GM10266 (cell line): ENCODE data around the gene SEPTIN11.

Experiments
- DNase-seq: peaks from one replicate; pipeline ENCODE4 v3.0.0; 2012; ENCODE audit errors: extremely low spot score
- CTCF ChIP-seq: IDR thresholded peaks from 2 replicates; pipeline ENCODE4 v1.5.1; 2012; ENCODE audit warnings: mild to moderate bottlenecking, low read depth; ENCODE audit not compliant: control insufficient read depth, insufficient read depth; ENCODE audit errors: missing control alignments

SEPTIN11 gene

GRCh38 chr4:76949276-76950051, at the start of gene SEPTIN11:
TSS of gene SEPTIN11 (plus strand) at chr4:76949752. CDS start at chr4:76949904, 152 bp downstream.
- peak; percentile 96 for DNase-seq
- TF ChIP-seq CTCF: no peak

- no peak for DNase-seq
- no peak for TF ChIP-seq CTCF
Measured at GRCh38 chr4:76902233-76902890, 47.2 kb upstream of the SEPTIN11 start.

GRCh38 chr4:76904646-76905190, 44.8 kb upstream of the SEPTIN11 start:
- TF ChIP-seq CTCF: no peak
- DNase-seq: no peak

GRCh38 chr4:76905521-76905920, 44.0 kb upstream of the SEPTIN11 start:
- no peak for DNase-seq
- no peak for TF ChIP-seq CTCF

- no peak for TF ChIP-seq CTCF
- no peak for DNase-seq
Measured at GRCh38 chr4:76909711-76910110, 39.8 kb upstream of the SEPTIN11 start.

GRCh38 chr4:76920715-76921114, 28.8 kb upstream of the SEPTIN11 start:
- no peak for DNase-seq
- TF ChIP-seq CTCF: no peak
